HL-60 (cell line): ENCODE results near the gene PRIMA1.

ENCODE experiments used
- DNase-seq, 2 experiments: peaks; one replicate each; pipeline ENCODE4 v3.0.0-alpha.2; 2010 to 2020; ENCODE audit warnings: low read depth in 1 of 2, low spot score in 1 of 2
- H3K27ac ChIP-seq: fragments of 250-450 bp; sonication (Bioruptor Pico); replicated peaks from 2 replicates; pipeline ENCODE4 v1.5.1; 2020; ENCODE audit warnings: mild to moderate bottlenecking, moderate library complexity
- H3K27me3 ChIP-seq: fragments of 250-450 bp; sonication (Bioruptor Pico); 2 replicates; pipeline ENCODE4 v1.5.1; 2021; ENCODE audit warnings: mild to moderate bottlenecking, moderate library complexity; ENCODE audit not compliant: insufficient read depth, poor library complexity, severe bottlenecking
- H3K4me3 ChIP-seq: replicated peaks from 2 replicates; pipeline ENCODE4 v1.5.1; 2011; ENCODE audit warnings: mild to moderate bottlenecking, control low read depth, low read length; ENCODE audit not compliant: insufficient read depth
- CTCF ChIP-seq: IDR thresholded peaks from one replicate; pipeline ENCODE4 v1.5.1; 2011; ENCODE audit warnings: low read length, control low read depth, inconsistent platforms; ENCODE audit not compliant: insufficient read depth
- GABPA ChIP-seq: IDR thresholded peaks from 2 replicates; pipeline ENCODE4 v1.6.1; 2012; ENCODE audit warnings: low read depth
- POLR2AphosphoS5 ChIP-seq: IDR thresholded peaks from 2 replicates; pipeline ENCODE4 v1.6.1; 2012; ENCODE audit warnings: low read depth
- REST ChIP-seq: IDR thresholded peaks from 2 replicates; pipeline ENCODE4 v1.6.1; 2012; ENCODE audit warnings: low read depth; ENCODE audit not compliant: insufficient replicate concordance
- SPI1 ChIP-seq: IDR thresholded peaks from 2 replicates; pipeline ENCODE4 v1.6.1; 2012; ENCODE audit warnings: low read depth, mild to moderate bottlenecking, borderline replicate concordance

The PRIMA1 gene

GRCh38 chr14:93690146-93690545 lies 98.1 kb downstream of the PRIMA1 start:
- Histone ChIP-seq H3K27ac (no peak overlapping the region), H3K27me3 (peaks cover 3% of the 10 kb centered on the region), H3K4me3 (no peak overlapping the region)
- TF ChIP-seq REST, result no peak
- no peak for TF ChIP-seq GABPA
- TF ChIP-seq CTCF, result no peak
- no peak for TF ChIP-seq POLR2AphosphoS5
- TF ChIP-seq SPI1, result no peak
- no peak for DNase-seq

GRCh38 chr14:93688820-93689219 lies 99.5 kb downstream of the PRIMA1 start:
- TF ChIP-seq REST, result no peak
- TF ChIP-seq GABPA, result no peak
- TF ChIP-seq CTCF, result no peak
- TF ChIP-seq SPI1, result no peak
- no peak for TF ChIP-seq POLR2AphosphoS5
- H3K27ac ChIP-seq, result no peak overlapping the region
- H3K4me3 ChIP-seq, result no peak overlapping the region
- peaks cover 3% of the 10 kb centered on the region for H3K27me3 ChIP-seq
- no peak for DNase-seq

- TF ChIP-seq SPI1 (no peak), REST (no peak)
- H3K4me3 ChIP-seq, result no peak overlapping the region
- H3K27ac ChIP-seq, result no peak overlapping the region
- peaks cover 3% of the 10 kb centered on the region for H3K27me3 ChIP-seq
- no peak for DNase-seq
Measured at GRCh38 chr14:93688239-93688666, 100.0 kb downstream of the PRIMA1 start.

GRCh38 chr14:93686268-93686667 lies 102.0 kb downstream of the PRIMA1 start:
- DNase-seq, result no peak
- H3K27ac ChIP-seq, result no peak overlapping the region
- peaks cover 3% of the 10 kb centered on the region for H3K27me3 ChIP-seq
- no peak overlapping the region for H3K4me3 ChIP-seq
- TF ChIP-seq POLR2AphosphoS5 (no peak), REST (no peak), CTCF (no peak), SPI1 (no peak)
